GM12873 (cell line): Measurements from ENCODE around the gene TRIM62.

Source experiments
- TF ChIP-seq, protein P1 (sequence below): IDR thresholded peaks from 2 replicates; pipeline ENCODE4 v1.5.1; 2012; ENCODE audit warnings: low read depth, mild to moderate bottlenecking, moderate library complexity, low read length, control low read depth; ENCODE audit not compliant: insufficient read depth; ENCODE audit errors: missing control alignments

TRIM62 gene

DNA sequence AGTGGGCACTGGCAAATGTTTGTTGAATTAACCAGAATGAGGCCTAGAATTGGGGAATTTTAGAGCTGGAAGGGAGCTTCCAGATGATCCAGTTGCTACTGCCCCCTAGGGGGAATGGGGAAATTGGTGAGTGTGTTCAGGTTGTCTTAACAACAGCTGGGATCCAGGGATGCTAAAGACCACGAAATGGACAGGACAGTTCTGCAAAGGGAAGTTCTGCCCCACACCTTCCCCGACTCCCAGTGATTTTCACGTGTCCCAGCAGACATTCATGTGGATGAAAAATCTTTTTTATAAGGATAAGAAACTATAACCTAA, 33.9 kb downstream of the TRIM62 start:
- TF ChIP-seq, protein P1, sequence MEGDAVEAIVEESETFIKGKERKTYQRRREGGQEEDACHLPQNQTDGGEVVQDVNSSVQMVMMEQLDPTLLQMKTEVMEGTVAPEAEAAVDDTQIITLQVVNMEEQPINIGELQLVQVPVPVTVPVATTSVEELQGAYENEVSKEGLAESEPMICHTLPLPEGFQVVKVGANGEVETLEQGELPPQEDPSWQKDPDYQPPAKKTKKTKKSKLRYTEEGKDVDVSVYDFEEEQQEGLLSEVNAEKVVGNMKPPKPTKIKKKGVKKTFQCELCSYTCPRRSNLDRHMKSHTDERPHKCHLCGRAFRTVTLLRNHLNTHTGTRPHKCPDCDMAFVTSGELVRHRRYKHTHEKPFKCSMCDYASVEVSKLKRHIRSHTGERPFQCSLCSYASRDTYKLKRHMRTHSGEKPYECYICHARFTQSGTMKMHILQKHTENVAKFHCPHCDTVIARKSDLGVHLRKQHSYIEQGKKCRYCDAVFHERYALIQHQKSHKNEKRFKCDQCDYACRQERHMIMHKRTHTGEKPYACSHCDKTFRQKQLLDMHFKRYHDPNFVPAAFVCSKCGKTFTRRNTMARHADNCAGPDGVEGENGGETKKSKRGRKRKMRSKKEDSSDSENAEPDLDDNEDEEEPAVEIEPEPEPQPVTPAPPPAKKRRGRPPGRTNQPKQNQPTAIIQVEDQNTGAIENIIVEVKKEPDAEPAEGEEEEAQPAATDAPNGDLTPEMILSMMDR: peak; percentile 58

DNA sequence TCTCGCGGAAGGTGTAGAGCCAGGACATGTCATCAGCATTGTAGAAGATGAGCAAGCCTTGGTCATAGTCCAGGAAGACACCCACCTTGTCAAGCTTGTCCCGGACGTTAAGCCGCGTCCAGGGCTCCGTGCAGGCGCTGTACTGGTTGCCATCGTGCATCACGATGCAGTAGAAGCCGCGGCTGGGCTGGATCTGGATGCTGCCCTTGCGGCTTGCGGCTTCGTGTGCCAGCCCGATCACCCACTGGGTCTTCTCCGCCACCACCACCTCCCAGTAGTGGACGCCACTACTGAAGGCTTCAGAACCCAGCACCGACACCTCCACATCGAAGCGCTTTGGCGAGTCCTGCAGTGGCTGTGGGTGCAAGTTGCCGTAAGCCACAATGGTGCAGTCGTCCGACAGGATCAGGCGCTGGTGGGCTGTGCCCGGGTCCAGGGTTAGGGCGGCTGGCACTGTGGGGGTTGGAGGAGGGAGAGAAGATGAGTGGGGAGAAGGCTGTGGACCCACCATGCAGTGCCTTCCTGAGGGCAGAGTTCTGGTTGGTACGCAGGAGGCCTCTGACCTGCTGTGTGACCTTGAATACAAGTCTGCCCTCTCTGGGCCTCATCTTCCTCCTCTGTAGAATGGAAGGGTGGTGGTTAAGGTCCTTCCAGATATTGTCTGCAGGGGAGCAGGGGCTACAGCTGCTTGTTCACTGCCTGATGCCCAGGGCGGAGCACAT, 34.4 kb downstream of the TRIM62 start:
- TF ChIP-seq, protein P1: no peak

DNA sequence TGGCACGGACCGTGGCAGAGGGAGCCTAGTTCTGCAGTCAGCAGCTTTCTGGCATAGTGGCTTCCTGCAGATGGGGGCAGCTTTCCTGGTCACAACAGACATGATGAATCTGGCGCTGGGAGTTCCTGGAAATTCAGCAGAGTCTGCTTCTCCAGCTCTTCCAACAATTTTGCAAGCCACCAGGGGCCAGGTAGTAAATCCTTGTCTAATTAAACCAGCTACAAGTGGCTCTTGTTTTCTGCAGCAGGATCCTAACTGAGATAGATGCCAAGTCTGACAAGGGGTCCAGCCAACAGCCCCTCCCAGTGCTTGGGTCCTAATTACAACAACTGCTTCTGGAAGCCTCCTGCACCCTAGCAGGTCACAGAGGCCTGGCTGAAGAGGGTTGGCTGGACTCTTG, 35.8 kb downstream of the TRIM62 start:
- TF ChIP-seq, protein P1: no peak

DNA sequence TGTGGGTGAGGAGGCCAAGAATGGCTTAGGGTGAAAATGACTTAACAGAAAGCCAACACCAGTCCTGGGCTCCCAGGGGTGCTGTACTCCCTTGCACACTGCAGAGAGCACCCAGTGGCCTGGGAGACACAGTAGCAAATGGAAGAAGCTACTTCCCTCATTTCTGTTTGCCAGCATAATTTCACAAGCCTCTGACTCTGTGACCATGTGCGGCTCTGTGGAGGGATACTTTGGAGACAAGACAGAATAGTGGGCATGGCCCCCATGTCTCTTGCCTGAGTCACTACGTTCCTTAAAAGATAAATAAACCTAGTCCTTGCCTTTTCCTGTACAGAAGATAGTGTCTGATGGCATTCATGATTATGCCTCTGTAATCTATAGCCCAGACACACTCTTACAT, 38.1 kb downstream of the TRIM62 start:
- TF ChIP-seq, protein P1: no peak

DNA sequence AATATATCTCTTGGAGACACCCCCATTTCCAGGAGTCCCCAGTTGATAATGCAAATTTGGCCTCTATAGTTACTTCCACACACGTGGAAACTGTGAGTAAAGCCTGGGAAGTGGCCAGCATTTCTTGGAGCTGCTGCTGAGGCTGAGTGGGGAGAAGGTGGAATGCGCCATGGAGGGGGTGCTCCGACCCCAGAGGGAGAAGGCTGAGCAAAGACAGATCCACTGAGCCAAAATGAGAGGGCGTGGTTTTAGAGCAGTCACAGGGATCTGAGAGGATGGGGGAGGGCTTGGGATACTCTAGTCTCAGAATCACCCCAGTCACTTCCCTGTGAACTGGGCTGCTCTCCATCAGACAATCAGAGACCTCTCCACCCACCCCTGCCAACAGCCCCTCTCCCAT, 38.7 kb downstream of the TRIM62 start:
- TF ChIP-seq, protein P1: no peak

DNA sequence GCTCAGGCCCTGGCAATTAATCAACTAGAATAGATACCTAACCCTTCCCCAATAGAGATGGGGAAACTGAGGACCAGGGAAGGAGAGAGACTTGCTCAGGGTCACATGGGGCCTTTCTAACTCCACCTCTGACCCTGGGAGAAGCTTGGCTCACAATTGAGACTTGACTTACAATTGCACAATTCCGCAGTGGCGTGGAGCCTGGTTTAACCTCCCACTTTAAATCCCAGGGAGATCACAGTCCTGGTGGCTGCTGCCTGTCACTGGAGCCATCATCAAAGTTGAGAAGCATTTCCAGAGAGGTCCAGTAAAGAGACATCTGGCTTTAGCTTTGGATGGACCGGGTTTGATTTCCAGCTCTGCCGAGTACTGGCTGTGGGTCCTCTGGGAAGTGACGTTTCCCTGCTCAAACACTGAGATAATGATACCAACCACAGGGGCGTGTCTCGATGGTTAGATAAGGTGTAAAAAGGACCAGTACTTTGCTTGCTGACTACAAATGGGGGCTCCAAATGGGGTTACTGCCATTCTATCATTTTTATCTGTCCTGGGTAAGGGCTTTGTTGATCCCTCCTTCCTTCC, 39.3 kb downstream of the TRIM62 start:
- TF ChIP-seq, protein P1: no peak

DNA sequence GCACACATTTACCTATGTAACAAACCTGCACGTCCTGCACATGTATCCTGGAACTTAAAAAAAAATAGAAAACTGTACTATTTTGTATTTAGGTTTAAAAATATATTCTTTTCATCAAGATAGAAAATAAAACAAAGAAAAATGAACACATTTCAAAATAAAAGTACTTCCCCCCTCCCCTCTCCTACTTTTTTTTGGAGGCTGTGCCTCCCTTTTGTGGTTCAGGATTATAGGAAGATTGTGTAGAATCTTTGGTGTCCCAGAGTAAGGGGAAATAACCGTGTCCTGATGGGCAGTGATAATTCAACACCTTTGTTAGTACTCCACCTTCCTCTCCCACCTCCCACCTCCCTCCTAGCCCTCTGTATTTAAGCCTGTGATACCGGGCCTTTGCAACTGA, 40.1 kb downstream of the TRIM62 start:
- TF ChIP-seq, protein P1: no peak

DNA sequence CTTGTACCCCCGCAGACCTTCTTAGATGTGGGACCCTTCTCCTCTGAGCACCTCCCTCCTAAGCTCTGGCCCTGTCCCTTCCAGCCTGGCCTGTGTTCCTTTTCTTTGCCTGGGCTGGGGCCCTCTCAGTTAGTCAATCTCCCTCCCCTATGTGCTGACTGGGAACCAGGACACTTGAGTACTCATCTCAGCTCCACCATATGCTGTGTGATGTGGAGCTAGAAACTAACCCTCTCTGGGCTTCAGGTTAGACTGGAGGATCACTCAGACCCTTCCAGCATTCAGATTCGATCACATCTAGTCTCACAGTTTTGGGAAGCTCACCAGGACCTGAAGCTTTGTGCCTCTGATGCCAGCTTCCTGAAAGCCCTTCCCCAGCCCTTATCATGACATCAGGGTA, 40.6 kb downstream of the TRIM62 start:
- TF ChIP-seq, protein P1: no peak
